ENCODE results near the gene NOS1. TPM values are rescaled to one million over a fixed set of nuclear protein-coding genes. Genes with fewer than 3 reads are reported as not detected.

Gene NOS1
- total RNA-seq, 1 experiment from 2014 or later, result not detected

- Mint-ChIP-seq H3K27ac (ENCODE audit: unreplicated experiment) (no peak overlapping the region), H3K27me3 (ENCODE audit: insufficient read depth, unreplicated experiment) (peaks cover 20% of the 10 kb centered on the region), H3K36me3 (ENCODE audit: insufficient read depth, unreplicated experiment) (no peaks in the 10 kb centered on the region), H3K9me3 (ENCODE audit: unreplicated experiment) (no peaks in the 10 kb centered on the region), H3K4me3 (ENCODE audit: unreplicated experiment) (no peak overlapping the region), H3K4me1 (ENCODE audit: low read depth, unreplicated experiment) (no peaks in the 10 kb centered on the region)
- Histone ChIP-seq H3K4me1 (no peaks in the 10 kb centered on the region), H3K9me3 (no peaks in the 10 kb centered on the region), H3K4me3 (ENCODE audit: low read depth, low read length) (no peak overlapping the region), H3K36me3 (ENCODE audit: control insufficient read depth, insufficient read depth, low read length) (no peaks in the 10 kb centered on the region), H3K27me3 (replicated peaks; ENCODE audit: control insufficient read depth, insufficient read depth, low read length) (peaks cover 4% of the 10 kb centered on the region)
- no peak for DNase-seq
- intact Hi-C loops (cut with micrococcal nuclease; ENCODE audit: unreplicated experiment), result no loop called here
- no peak for TF ChIP-seq CTCF (IDR thresholded peaks at IDR 0.05; ENCODE audit: insufficient read depth in 1 of 2, low read depth in 1 of 2, low read length in 1 of 2, severe bottlenecking in 1 of 2, unreplicated experiment in 1 of 2)
- BruUV-seq (replicated peaks), result no TSS peak
- ChIA-PET POLR2A (no interaction called here), CTCF (no interaction called here)
These were observed 39.0 kb downstream of the NOS1 start for GRCh38 chr12:117322428-117322827.

DNA sequence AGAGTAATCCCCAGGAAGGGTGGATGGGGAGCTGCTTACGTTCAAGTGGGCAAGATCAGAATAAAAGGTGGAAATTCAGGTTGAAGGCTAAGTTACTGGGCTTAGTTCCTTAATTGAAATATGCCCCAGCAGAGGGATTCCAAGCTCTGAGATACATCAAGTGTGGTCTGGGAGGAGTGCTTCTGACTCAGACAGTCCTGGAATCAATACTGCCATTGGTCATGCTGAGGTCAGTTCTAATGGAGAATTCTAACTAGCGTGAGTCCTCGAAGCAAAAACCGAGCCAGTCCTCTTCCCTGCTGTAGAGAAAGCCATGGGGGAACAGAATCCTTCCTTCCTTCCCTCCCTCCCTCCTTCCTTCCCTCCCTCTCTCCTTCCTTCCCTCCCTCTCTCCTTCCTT lies 39.9 kb downstream of the NOS1 start:
- no peaks in the 10 kb centered on the region for H3K4me1 Mint-ChIP-seq (ENCODE audit: low read depth, unreplicated experiment)
- no peak for TF ChIP-seq CTCF (IDR thresholded peaks at IDR 0.05; ENCODE audit: insufficient read depth in 1 of 2, low read depth in 1 of 2, low read length in 1 of 2, severe bottlenecking in 1 of 2, unreplicated experiment in 1 of 2)
- H3K4me3 ChIP-seq (ENCODE audit: low read depth, low read length), result no peak overlapping the region
- H3K9me3 Mint-ChIP-seq (ENCODE audit: unreplicated experiment), result no peaks in the 10 kb centered on the region
- no peak for DNase-seq
- H3K9me3 ChIP-seq, result no peaks in the 10 kb centered on the region
- intact Hi-C loops (cut with micrococcal nuclease; ENCODE audit: unreplicated experiment), result no loop called here
- H3K27me3 Mint-ChIP-seq (ENCODE audit: insufficient read depth, unreplicated experiment), result peaks cover 20% of the 10 kb centered on the region
- H3K4me3 Mint-ChIP-seq (ENCODE audit: unreplicated experiment), result no peak overlapping the region
- ChIA-PET CTCF (no interaction called here), POLR2A (no interaction called here)
- H3K27ac Mint-ChIP-seq (ENCODE audit: unreplicated experiment), result no peak overlapping the region
- no peaks in the 10 kb centered on the region for H3K36me3 Mint-ChIP-seq (ENCODE audit: insufficient read depth, unreplicated experiment)
- no peaks in the 10 kb centered on the region for H3K36me3 ChIP-seq (ENCODE audit: control insufficient read depth, insufficient read depth, low read length)
- H3K27me3 ChIP-seq (replicated peaks; ENCODE audit: control insufficient read depth, insufficient read depth, low read length), result peaks cover 4% of the 10 kb centered on the region
- H3K4me1 ChIP-seq, result no peaks in the 10 kb centered on the region
- no TSS peak for BruUV-seq (replicated peaks)

- H3K36me3 Mint-ChIP-seq (ENCODE audit: insufficient read depth, unreplicated experiment), result no peaks in the 10 kb centered on the region
- intact Hi-C loops (cut with micrococcal nuclease; ENCODE audit: unreplicated experiment), result no loop called here
These were observed 42.8 kb downstream of the NOS1 start for GRCh38 chr12:117318591-117318990.

More at GRCh38 chr12:117318591-117318990, 42.8 kb downstream of the NOS1 start:
- DNase-seq, result no peak
- TF ChIP-seq CTCF (IDR thresholded peaks at IDR 0.05; ENCODE audit: insufficient read depth in 1 of 2, low read depth in 1 of 2, low read length in 1 of 2, severe bottlenecking in 1 of 2, unreplicated experiment in 1 of 2), result no peak
- Histone ChIP-seq H3K4me1 (no peaks in the 10 kb centered on the region), H3K9me3 (no peaks in the 10 kb centered on the region), H3K27me3 (replicated peaks; ENCODE audit: control insufficient read depth, insufficient read depth, low read length) (peaks cover 3% of the 10 kb centered on the region), H3K36me3 (ENCODE audit: control insufficient read depth, insufficient read depth, low read length) (no peaks in the 10 kb centered on the region), H3K4me3 (ENCODE audit: low read depth, low read length) (no peak overlapping the region)
- Mint-ChIP-seq H3K27me3 (ENCODE audit: insufficient read depth, unreplicated experiment) (peaks cover 17% of the 10 kb centered on the region), H3K9me3 (ENCODE audit: unreplicated experiment) (no peaks in the 10 kb centered on the region), H3K27ac (ENCODE audit: unreplicated experiment) (no peak overlapping the region), H3K4me1 (ENCODE audit: low read depth, unreplicated experiment) (no peaks in the 10 kb centered on the region), H3K4me3 (ENCODE audit: unreplicated experiment) (no peak overlapping the region)
- CTCF ChIA-PET, result no interaction called here
- POLR2A ChIA-PET, result no interaction called here
- no TSS peak for BruUV-seq (replicated peaks)
